KMS-11 (cell line): ENCODE results near the gene ARSK.

Experiments
- H2AFZ ChIP-seq: fragments of 200-600 bp; sonication (generic); 2 replicates; pipeline ENCODE4 v1.6.1; 2016; ENCODE audit warnings: antibody characterized with exemption, mixed run types, low read depth
- H3K27ac ChIP-seq: fragments of 200-600 bp; sonication (generic); 2 replicates; pipeline ENCODE4 v1.6.1; 2016; ENCODE audit warnings: mild to moderate bottlenecking, mixed run types
- H3K27me3 ChIP-seq: fragments of 200-600 bp; sonication (generic); 2 replicates; pipeline ENCODE4 v1.6.1; 2017; ENCODE audit warnings: mild to moderate bottlenecking, low read depth, mixed run types, moderate library complexity; ENCODE audit not compliant: insufficient read depth
- H3K36me3 ChIP-seq: fragments of 200-600 bp; sonication (generic); 2 replicates; pipeline ENCODE4 v1.6.1; 2017; ENCODE audit warnings: mild to moderate bottlenecking, mixed run types; ENCODE audit not compliant: insufficient read depth
- H3K4me1 ChIP-seq: fragments of 200-600 bp; sonication (generic); 2 replicates; pipeline ENCODE4 v1.6.1; 2016; ENCODE audit warnings: mild to moderate bottlenecking, low read depth, mixed run types; ENCODE audit not compliant: poor library complexity, severe bottlenecking
- H3K4me2 ChIP-seq: fragments of 200-600 bp; sonication (generic); 2 replicates; pipeline ENCODE4 v1.7.0; 2016; ENCODE audit warnings: mild to moderate bottlenecking, mixed run types
- H3K4me3 ChIP-seq: fragments of 200-600 bp; sonication (generic); IDR thresholded peaks from 2 replicates; pipeline ENCODE4 v1.6.1; 2017; ENCODE audit warnings: low read depth, low read length, mixed read lengths; ENCODE audit not compliant: insufficient read depth
- H3K79me2 ChIP-seq: fragments of 200-600 bp; sonication (generic); 2 replicates; pipeline ENCODE4 v1.6.1; 2016; ENCODE audit warnings: low read depth, mixed run types; ENCODE audit not compliant: insufficient read depth
- H3K9ac ChIP-seq: fragments of 200-600 bp; sonication (generic); 2 replicates; pipeline ENCODE4 v1.6.1; 2016; ENCODE audit warnings: mild to moderate bottlenecking, mixed run types
- H4K20me1 ChIP-seq: fragments of 200-600 bp; sonication (generic); 2 replicates; pipeline ENCODE4 v1.6.1; 2016; ENCODE audit warnings: mild to moderate bottlenecking, mixed run types; ENCODE audit not compliant: insufficient read depth
- CTCF ChIP-seq: fragments of 200-600 bp; sonication (generic); conservative IDR thresholded peaks from 2 replicates; pipeline ENCODE4 v1.6.1; 2017; ENCODE audit warnings: low read depth, mild to moderate bottlenecking, antibody characterized with exemption, low read length, moderate library complexity, mixed read lengths

Gene ARSK

GRCh38 chr5:95652849-95653248 lies 97.9 kb downstream of the ARSK start:
- Histone ChIP-seq H3K4me2 (no peak overlapping the region), H3K36me3 (no peaks in the 10 kb centered on the region), H3K9ac (no peak overlapping the region), H3K27ac (no peak overlapping the region), H3K4me3 (no peak overlapping the region), H2AFZ (no peak overlapping the region), H3K4me1 (peaks cover 8% of the 10 kb centered on the region), H3K79me2 (no peaks in the 10 kb centered on the region), H4K20me1 (no peaks in the 10 kb centered on the region), H3K27me3 (no peaks in the 10 kb centered on the region)
- no peak for TF ChIP-seq CTCF

GRCh38 chr5:95654196-95654595 lies 99.3 kb downstream of the ARSK start:
- no peaks in the 10 kb centered on the region for H4K20me1 ChIP-seq
- no peaks in the 10 kb centered on the region for H3K36me3 ChIP-seq
- no peaks in the 10 kb centered on the region for H3K27me3 ChIP-seq
- no peak overlapping the region for H3K27ac ChIP-seq
- H3K79me2 ChIP-seq: no peaks in the 10 kb centered on the region
- H3K9ac ChIP-seq: no peak overlapping the region
- H3K4me2 ChIP-seq: no peak overlapping the region
- no peak overlapping the region for H3K4me3 ChIP-seq
- H2AFZ ChIP-seq: no peak overlapping the region
- no peak for TF ChIP-seq CTCF
- no peaks in the 10 kb centered on the region for H3K4me1 ChIP-seq
